Right cardiac atrium (tissue), 5 donors: ENCODE results near the gene CORO1C. TPM values are rescaled to one million over a fixed set of nuclear protein-coding genes. Genes with fewer than 3 reads are reported as not detected.

Experiments used
- ATAC-seq, 2 donors: fragments of 200-7000 bp; cut with Tn5 transposase; one replicate each; pipeline versions ENCODE4 v1.8.0 to v1.9.1; 2020; ENCODE audit warnings: moderate library complexity in 2 of 2, mild to moderate bottlenecking in 1 of 2
- DNase-seq, 3 donors: peaks; one replicate each; pipeline ENCODE4 v3.0.0-alpha.2; 2020
- H3K27ac ChIP-seq: one replicate; pipeline ENCODE4 v1.5.1; 2013; ENCODE audit warnings: mild to moderate bottlenecking, low read length, control low read depth, moderate library complexity
- H3K27me3 ChIP-seq: one replicate; pipeline ENCODE4 v1.6.1; 2013; ENCODE audit not compliant: control insufficient read depth, insufficient read depth
- H3K4me1 ChIP-seq: one replicate; pipeline ENCODE4 v1.6.1; 2013; ENCODE audit warnings: low read length; ENCODE audit not compliant: control insufficient read depth, insufficient read depth
- H3K4me3 ChIP-seq: one replicate; pipeline ENCODE4 v1.5.1; 2013; ENCODE audit warnings: low read length, control low read depth
- H3K9me3 ChIP-seq: one replicate; pipeline ENCODE4 v1.6.1; 2013; ENCODE audit warnings: low read length; ENCODE audit not compliant: control insufficient read depth
- WGBS: extraction: QIAGEN DNeasy Blood & Tissue Kit; methylation state at CpG from one replicate; pipeline ENCODE4 v1.1.7; 2013; 5-methylcytosine and 5-hydroxymethylcytosine counted together
- intact Hi-C, 4 donors: fragments of 100-400 bp; cut with DNase I; formaldehyde crosslinking; loops; one replicate each; pipeline versions ENCODE4 v1.11.0 to v1.14.0; 2022 to 2023
- polyA plus RNA-seq: library from polyadenylated mRNA; stranded (reverse); fragments of 200-250 nt; gene quantifications from one replicate; pipeline ENCODE4 v1.2.3, GENCODE V29; 2013
- total RNA-seq, 4 donors: library from RNA; stranded (reverse); fragmentation: NEBNext Ultra II Directional; extraction: Animal tissue kit (Norgen Biotek cat#: 25700); gene quantifications; one replicate each; pipeline ENCODE4 v1.2.1, GENCODE V29; 2021
- donor health status: healthy with polysubstance abuse.
- donor health status: DM: no; HTN: yes; CAD: no.
- donor health status: DM: no; HTN: no; CAD: no.
- donor health status: DM: no; HTN: yes; CAD: no; lungs with severe emphysema.
- donor health status: DM: yes; HTN: yes; CAD: no.

The CORO1C gene
- total and polyA plus RNA-seq, 5 donors = 24.8 to 122 (median 85.5) TPM

DNA sequence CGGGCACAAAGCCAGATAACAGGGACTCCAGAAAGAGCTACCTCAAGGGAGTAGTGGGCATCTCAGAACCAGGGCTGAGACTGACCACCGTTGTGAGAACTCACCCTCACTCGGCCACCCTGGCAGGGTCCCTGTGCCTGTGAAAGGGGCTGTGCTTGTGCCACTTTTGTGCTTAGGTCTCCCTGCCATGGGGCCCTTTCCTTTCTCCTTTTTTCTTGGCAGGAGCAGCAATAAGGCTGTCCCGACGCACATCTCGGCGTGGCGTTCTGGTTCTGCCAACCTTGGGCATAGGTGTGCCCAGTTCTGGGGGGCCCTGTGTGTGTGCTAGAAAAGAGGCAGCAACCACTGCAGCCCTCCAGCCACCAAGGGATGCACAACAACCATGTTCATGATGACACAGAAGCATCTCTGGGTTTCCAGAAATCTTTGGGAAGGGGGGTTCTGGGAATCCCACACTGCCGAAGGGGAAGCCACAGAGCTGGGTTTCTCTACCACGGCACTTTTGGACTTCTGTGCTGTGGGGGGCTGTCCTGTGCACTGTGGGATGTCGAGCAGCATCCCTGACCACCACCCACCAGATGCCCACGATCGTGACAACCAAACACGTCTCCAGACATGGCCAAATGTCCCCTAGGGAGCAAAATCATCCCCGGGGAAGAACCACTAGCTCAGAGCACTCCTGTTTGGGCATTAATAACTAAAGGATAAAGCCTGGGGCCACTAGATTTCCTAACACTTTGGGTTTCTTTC, 120.3 kb downstream of the CORO1C start:
- intact Hi-C loops = loop anchor here in 1 of 4 donors (5.0 kb wide), 1 partner anchor 34 kb away; no protein-coding TSS in a partner anchor
- Histone ChIP-seq H3K27me3 (no peaks in the 10 kb centered on the region), H3K4me3 (no peak overlapping the region), H3K9me3 (no peaks in the 10 kb centered on the region), H3K27ac (no peak overlapping the region), H3K4me1 (no peaks in the 10 kb centered on the region)
- 78% methylated on average over 15 of the region's 15 CpGs for WGBS
- DNase-seq = no peak
- ATAC-seq = no peak

DNA sequence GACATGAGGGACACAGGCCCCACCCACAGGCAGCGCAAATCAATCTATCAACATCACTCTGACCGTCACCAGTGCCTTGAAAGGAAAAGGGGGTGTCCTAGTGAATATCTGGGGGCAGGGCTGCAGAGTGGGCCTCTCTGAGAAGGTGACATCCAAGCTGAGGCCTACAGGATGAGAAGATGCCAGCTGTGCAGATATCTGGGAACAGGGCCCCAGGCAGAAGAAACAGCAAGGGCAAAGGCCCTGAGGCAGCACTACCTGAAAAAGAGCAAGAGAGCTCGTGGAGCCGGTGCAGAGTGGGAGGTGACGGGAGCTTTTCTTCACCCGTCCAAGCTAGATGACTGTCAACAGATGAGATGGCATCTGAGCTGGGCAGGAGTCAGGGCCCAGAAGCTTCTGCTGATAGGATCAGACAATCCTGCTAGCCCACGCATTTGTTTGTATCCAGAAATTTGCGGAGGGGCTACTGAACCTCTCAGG, 120.9 kb downstream of the CORO1C start:
- H3K27ac ChIP-seq = no peak overlapping the region
- H3K4me3 ChIP-seq = no peak overlapping the region
- WGBS = 82% methylated on average over 8 of the region's 8 CpGs
- no peaks in the 10 kb centered on the region for H3K9me3 ChIP-seq
- H3K27me3 ChIP-seq = no peaks in the 10 kb centered on the region
- peak in 1 of 3 donors; percentile 16 for DNase-seq
- no peak for ATAC-seq
- no peaks in the 10 kb centered on the region for H3K4me1 ChIP-seq
- intact Hi-C loops = loop anchor here in 1 of 4 donors (5.0 kb wide), 1 partner anchor 33 kb away; no protein-coding TSS in a partner anchor

DNA sequence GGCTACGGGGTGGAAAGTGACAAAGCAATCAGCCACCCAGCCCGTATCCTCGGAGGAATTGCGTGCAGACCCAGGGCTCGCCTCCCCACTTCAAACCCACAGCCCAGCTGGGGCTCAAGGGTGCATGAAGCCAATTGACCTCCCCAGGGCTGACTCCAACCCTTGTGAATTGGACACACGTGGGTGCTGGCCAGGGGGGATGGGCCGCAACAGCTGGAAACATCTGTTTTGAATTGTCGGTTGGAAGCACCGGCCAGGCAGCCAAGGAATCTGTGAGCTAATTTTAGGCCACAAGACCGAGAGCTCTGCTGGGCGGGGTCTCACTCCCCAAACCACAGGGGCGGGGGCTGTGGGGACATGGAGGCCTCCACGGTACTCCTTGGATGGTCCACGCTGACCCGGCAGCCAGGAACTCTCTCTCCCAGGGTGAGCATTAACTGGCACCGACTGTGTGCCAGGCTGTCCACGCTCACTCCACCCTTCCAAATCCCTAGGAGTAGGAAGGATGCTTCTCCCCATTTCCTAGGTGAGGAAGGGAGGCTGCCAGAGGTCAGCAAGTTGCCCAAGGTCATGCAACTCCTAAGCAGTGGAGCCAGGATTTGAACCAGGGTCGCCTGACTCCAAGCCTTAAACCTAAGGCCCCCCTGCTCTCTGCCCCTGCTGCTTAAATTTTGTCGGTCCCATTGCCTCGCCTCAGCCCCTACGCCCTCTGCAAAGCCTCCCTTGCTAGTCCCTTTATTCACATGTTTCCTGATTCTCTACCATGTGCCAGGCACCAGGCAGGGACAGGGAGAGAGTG, 121.6 kb downstream of the CORO1C start:
- H3K27ac ChIP-seq = no peak overlapping the region
- 38% methylated on average over 21 of the region's 21 CpGs for WGBS
- DNase-seq (peak; percentile 77 to 92 (median 91)), ATAC-seq (peak; percentile 75 to 86)
- no peaks in the 10 kb centered on the region for H3K9me3 ChIP-seq
- H3K4me1 ChIP-seq = no peaks in the 10 kb centered on the region
- intact Hi-C loops = loop anchor here in 1 of 4 donors (5.0 kb wide), 1 partner anchor 32 kb away; no protein-coding TSS in a partner anchor
- H3K27me3 ChIP-seq = no peaks in the 10 kb centered on the region
- no peak overlapping the region for H3K4me3 ChIP-seq

DNA sequence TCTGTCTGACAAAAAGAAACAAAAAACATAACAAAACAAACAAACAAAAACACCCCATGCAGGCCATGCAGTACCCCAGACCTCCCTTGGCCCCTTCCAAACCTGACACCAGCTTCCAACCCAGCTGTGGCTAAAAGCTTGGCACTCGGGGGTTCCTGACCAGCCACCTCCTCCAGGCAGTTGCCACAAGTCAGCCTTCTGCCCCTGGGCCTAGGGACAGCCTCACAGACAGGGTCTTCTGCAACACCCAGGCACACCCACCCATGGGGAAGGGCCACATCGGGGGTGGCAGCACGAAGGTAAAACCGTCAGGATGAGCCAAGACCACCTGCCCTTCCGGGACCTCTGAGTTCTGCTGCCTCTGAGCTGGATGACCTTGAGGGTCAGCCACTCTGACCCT, 122.7 kb downstream of the CORO1C start:
- intact Hi-C loops = no loop called here
- Histone ChIP-seq H3K4me1 (no peaks in the 10 kb centered on the region), H3K27ac (no peak overlapping the region), H3K27me3 (no peaks in the 10 kb centered on the region), H3K9me3 (no peaks in the 10 kb centered on the region), H3K4me3 (no peak overlapping the region)
- ATAC-seq = no peak
- peak in 1 of 3 donors; percentile 29 for DNase-seq
- 83% methylated on average over 5 of the region's 5 CpGs for WGBS

DNA sequence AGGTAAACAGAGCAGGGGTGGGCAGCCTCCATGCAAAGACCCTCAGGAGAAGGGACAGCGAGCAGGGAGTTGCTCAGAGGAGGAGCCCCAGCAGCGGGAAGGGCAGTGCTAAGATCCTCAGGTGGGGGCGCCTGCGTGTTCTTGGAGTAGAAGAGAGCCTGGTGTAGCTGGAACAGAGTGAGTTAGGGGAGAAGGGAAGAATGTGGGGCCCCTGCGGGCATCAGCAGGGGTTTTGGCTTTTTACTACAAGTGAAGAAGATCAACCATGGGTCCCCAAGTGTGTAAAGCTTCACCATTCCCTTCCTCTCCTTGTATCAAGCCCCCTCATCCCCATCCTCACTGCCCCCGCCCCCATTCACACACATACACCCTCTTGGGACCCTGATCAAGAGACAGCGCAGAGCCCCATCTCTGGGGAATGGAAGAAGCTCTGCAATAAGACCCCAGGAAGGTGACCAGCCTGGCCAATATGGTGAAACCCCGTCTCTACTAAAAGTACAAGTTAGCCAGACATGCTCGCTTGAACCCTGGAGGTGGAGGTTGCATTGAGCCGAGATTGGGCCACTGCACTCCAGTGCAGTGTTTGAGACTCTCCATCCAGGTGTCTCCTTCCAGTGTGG, 123.2 kb downstream of the CORO1C start:
- 92% methylated on average over 10 of the region's 10 CpGs for WGBS
- no peak for DNase-seq
- intact Hi-C loops = no loop called here
- Histone ChIP-seq H3K27ac (no peak overlapping the region), H3K4me1 (no peaks in the 10 kb centered on the region), H3K4me3 (no peak overlapping the region), H3K9me3 (no peaks in the 10 kb centered on the region), H3K27me3 (no peaks in the 10 kb centered on the region)
- no peak for ATAC-seq

DNA sequence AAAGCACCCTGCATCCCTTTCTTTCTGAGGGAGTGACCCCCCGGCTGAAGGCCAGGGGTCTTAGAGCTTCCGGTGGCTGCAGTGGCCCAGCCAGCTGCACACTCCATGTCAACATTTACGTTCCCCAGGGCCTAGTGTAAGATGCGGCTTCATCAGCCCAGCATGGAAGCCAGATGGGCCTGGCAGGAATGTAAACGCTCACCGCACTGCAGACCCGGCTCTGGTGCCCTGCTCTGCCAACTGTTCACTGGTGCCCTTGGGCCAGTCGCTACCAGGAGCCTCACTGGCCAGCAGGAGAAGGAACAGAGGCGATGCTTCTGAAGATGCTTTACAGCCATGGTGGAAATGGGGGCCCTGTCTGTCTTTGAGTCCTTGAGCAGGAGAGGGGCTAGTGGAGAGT, 124.8 kb downstream of the CORO1C start:
- 78% methylated on average over 9 of the region's 9 CpGs for WGBS
- ATAC-seq = no peak
- intact Hi-C loops = no loop called here

DNA sequence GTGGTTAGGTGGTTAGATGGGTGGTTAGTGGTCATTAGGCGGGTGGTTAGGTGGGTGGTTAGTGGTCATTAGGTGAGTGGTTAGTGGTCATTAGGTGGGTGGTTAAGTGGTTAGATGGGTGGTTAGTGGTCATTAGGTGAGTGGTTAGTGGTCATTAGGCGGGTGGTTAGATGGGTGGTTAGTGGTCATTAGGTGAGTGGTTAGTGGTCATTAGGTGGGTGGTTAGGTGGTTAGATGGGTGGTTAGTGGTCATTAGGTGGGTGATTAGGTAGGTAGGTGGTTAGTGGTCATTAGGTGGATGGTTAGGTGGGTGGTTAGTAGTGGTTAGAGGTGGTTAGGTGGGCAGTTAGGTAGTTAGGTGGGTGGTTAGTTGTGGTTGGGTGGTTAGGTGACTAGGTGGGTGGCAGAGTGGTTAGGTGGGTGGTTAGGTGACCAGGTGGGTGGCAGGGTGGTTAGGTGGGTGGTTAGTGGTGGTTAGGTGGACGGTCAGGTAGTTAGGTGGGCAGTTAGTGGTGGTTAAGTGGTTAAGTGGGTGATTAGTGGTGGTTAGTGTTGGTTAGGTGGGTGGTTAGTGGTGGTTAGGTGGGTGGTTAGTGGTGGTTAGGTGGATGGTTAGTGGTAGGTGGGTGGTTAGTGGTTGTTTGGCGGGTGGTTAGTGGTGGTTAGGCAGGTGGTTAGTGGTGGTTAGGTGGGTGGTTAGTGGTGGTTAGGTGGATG, 125.5 kb downstream of the CORO1C start:
- DNase-seq (no peak), ATAC-seq (no peak)
- no peak overlapping the region for H3K4me3 ChIP-seq
- no peak overlapping the region for H3K27ac ChIP-seq
- no peaks in the 10 kb centered on the region for H3K9me3 ChIP-seq
- intact Hi-C loops = no loop called here
- H3K4me1 ChIP-seq = no peaks in the 10 kb centered on the region
- no peaks in the 10 kb centered on the region for H3K27me3 ChIP-seq
- WGBS = 97% methylated on average over 4 of the region's 4 CpGs

More for the DNA sequence above, 124.8 kb downstream of the CORO1C start:
- Histone ChIP-seq H3K4me1 (no peaks in the 10 kb centered on the region), H3K27ac (no peak overlapping the region), H3K9me3 (no peaks in the 10 kb centered on the region), H3K27me3 (no peaks in the 10 kb centered on the region), H3K4me3 (no peak overlapping the region)
- DNase-seq = peak in 1 of 3 donors; percentile 1

DNA sequence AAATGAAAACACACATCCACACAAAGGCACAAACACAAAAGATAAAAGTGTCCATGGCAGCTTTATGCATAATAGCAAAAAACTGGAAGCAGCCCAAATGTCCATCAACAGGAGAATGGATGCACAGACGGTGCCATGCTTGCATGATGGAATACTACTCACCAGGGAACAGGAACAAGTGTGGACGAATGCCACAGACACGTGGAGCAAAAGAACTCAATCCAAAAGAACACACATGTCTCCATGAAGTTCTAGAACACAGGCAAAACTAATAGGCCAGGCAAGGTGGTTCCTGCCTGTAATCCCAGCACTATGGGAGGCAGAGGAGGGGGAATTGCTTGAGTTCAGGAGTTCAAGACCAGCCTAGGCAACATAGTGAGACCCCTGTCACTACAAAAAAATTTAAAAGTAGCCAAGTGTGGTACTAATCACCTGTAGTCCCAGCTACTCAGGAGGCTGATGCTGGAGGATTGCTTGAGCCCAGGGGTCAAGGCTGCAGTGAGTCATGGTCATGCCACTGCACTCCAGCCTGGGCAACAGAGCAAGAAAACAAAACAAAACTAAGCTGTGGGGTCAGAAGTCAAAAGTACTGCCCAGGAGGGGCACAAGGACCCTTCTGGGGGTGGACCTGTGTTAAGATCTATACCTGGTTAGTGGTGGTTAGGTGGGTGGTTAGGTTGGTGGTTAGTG, 126.2 kb downstream of the CORO1C start:
- no peaks in the 10 kb centered on the region for H3K9me3 ChIP-seq
- intact Hi-C loops = no loop called here
- no peaks in the 10 kb centered on the region for H3K4me1 ChIP-seq
- no peak overlapping the region for H3K4me3 ChIP-seq
- no peak for ATAC-seq
- H3K27ac ChIP-seq = no peak overlapping the region
- DNase-seq = no peak
- 54% methylated on average over 3 of the region's 3 CpGs for WGBS
- no peaks in the 10 kb centered on the region for H3K27me3 ChIP-seq

DNA sequence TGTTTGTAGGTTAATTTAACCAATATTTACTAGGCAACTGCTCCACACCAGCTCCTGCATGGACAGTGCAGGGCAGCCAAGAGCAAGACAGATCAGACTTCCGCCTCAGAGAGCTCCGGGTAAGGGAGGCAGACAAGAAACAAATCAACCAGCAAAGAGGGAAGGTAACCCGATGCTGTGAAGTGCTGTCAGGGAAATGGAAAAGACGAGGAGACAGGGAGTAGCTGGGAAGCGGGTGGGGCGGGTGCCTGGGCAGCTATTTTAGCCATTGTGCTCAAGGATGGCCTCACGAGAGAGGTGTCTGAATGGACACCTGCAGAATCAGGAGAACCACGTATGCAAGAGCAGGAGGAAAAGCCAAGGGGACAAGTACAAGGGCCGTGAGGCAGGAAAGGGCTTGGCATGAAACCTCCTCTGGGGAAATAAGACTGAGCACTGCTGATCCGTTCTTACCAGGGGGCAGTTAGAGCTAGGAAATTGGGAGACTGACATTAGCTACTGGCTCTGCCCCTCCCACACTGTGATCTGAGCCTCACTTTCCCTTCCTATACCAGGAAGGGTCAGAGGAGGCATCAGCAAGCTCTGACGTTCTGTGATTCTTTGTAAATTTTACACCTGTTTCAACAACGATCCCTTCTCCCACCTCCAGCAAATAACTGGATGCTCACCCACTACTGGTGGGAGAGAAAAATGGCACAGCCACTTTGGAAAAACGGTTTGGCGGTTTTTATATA, 126.9 kb downstream of the CORO1C start:
- H3K4me3 ChIP-seq = no peak overlapping the region
- WGBS = 45% methylated on average over 14 of the region's 14 CpGs
- intact Hi-C loops = no loop called here
- H3K27me3 ChIP-seq = no peaks in the 10 kb centered on the region
- H3K4me1 ChIP-seq = no peaks in the 10 kb centered on the region
- DNase-seq = no peak
- no peaks in the 10 kb centered on the region for H3K9me3 ChIP-seq
- ATAC-seq = no peak
- H3K27ac ChIP-seq = no peak overlapping the region
